Measurements from ENCODE around the gene B4GALNT3.
A peak's percentile ranks its signal among the peaks of the same experiment; 100 is the strongest.

The B4GALNT3 gene

GRCh38 chr12:508795-509194 is 49.1 kb downstream of the B4GALNT3 start:
- Histone ChIP-seq H3K4me1 (ENCODE audit: control insufficient read depth, insufficient read depth, low read length, poor library complexity, severe bottlenecking) (peaks cover 29% of the 10 kb centered on the region), H3K36me3 (ENCODE audit: control insufficient read depth, insufficient read depth, low read length) (no peaks in the 10 kb centered on the region), H3K9me3 (ENCODE audit: control insufficient read depth, low read length) (no peaks in the 10 kb centered on the region), H3K27ac (ENCODE audit: low read depth, low read length, severe bottlenecking) (no peak overlapping the region), H3K4me3 (ENCODE audit: extremely low read depth, insufficient read depth, low read length, poor library complexity, severe bottlenecking) (no peak overlapping the region)
- WGBS, 2 experiments (ENCODE audit: insufficient coverage in 2 of 2) = 66 to 67% methylated on average over 3 of the region's 5 CpGs

GRCh38 chr12:509500-509899 is 49.8 kb downstream of the B4GALNT3 start:
- Histone ChIP-seq H3K27ac (ENCODE audit: low read depth, low read length, severe bottlenecking) (peak overlapping the region; percentile 73), H3K36me3 (ENCODE audit: control insufficient read depth, insufficient read depth, low read length) (no peaks in the 10 kb centered on the region), H3K4me1 (ENCODE audit: control insufficient read depth, insufficient read depth, low read length, poor library complexity, severe bottlenecking) (peaks cover 29% of the 10 kb centered on the region), H3K4me3 (ENCODE audit: extremely low read depth, insufficient read depth, low read length, poor library complexity, severe bottlenecking) (no peak overlapping the region), H3K9me3 (ENCODE audit: control insufficient read depth, low read length) (no peaks in the 10 kb centered on the region)
- WGBS, 2 experiments (ENCODE audit: insufficient coverage in 2 of 2) = 29 to 38% methylated on average over 3 to 4 of the region's 5 CpGs

GRCh38 chr12:510071-510825 is 50.5 kb downstream of the B4GALNT3 start:
- Histone ChIP-seq H3K4me1 (ENCODE audit: control insufficient read depth, insufficient read depth, low read length, poor library complexity, severe bottlenecking) (peaks cover 29% of the 10 kb centered on the region), H3K9me3 (ENCODE audit: control insufficient read depth, low read length) (no peaks in the 10 kb centered on the region), H3K27ac (ENCODE audit: low read depth, low read length, severe bottlenecking) (peak overlapping the region; percentile 73), H3K4me3 (ENCODE audit: extremely low read depth, insufficient read depth, low read length, poor library complexity, severe bottlenecking) (no peak overlapping the region), H3K36me3 (ENCODE audit: control insufficient read depth, insufficient read depth, low read length) (no peaks in the 10 kb centered on the region)
- 26 to 29% methylated on average over 11 to 12 of the region's 12 CpGs for WGBS, 2 experiments (ENCODE audit: insufficient coverage in 2 of 2)

GRCh38 chr12:512933-513332 is 53.2 kb downstream of the B4GALNT3 start:
- H3K27ac ChIP-seq (ENCODE audit: low read depth, low read length, severe bottlenecking) = no peak overlapping the region
- peaks cover 28% of the 10 kb centered on the region for H3K4me1 ChIP-seq (ENCODE audit: control insufficient read depth, insufficient read depth, low read length, poor library complexity, severe bottlenecking)
- no peaks in the 10 kb centered on the region for H3K36me3 ChIP-seq (ENCODE audit: control insufficient read depth, insufficient read depth, low read length)
- no peaks in the 10 kb centered on the region for H3K9me3 ChIP-seq (ENCODE audit: control insufficient read depth, low read length)
- 100% methylated on average over 4 of the region's 6 CpGs; no CpG with 5 or more reads in 1 of the 2 experiments for WGBS, 2 experiments (ENCODE audit: insufficient coverage in 2 of 2)
- H3K4me3 ChIP-seq (ENCODE audit: extremely low read depth, insufficient read depth, low read length, poor library complexity, severe bottlenecking) = no peak overlapping the region

GRCh38 chr12:513446-513845 is 53.7 kb downstream of the B4GALNT3 start:
- Histone ChIP-seq H3K9me3 (ENCODE audit: control insufficient read depth, low read length) (no peaks in the 10 kb centered on the region), H3K4me1 (ENCODE audit: control insufficient read depth, insufficient read depth, low read length, poor library complexity, severe bottlenecking) (peaks cover 26% of the 10 kb centered on the region), H3K36me3 (ENCODE audit: control insufficient read depth, insufficient read depth, low read length) (no peaks in the 10 kb centered on the region), H3K4me3 (ENCODE audit: extremely low read depth, insufficient read depth, low read length, poor library complexity, severe bottlenecking) (no peak overlapping the region), H3K27ac (ENCODE audit: low read depth, low read length, severe bottlenecking) (no peak overlapping the region)
- 90 to 97% methylated on average over 6 to 7 of the region's 7 CpGs for WGBS, 2 experiments (ENCODE audit: insufficient coverage in 2 of 2)

- Histone ChIP-seq H3K4me1 (ENCODE audit: control insufficient read depth, insufficient read depth, low read length, poor library complexity, severe bottlenecking) (peaks cover 4% of the 10 kb centered on the region), H3K36me3 (ENCODE audit: control insufficient read depth, insufficient read depth, low read length) (no peaks in the 10 kb centered on the region), H3K9me3 (ENCODE audit: control insufficient read depth, low read length) (no peaks in the 10 kb centered on the region), H3K27ac (ENCODE audit: low read depth, low read length, severe bottlenecking) (no peak overlapping the region), H3K4me3 (ENCODE audit: extremely low read depth, insufficient read depth, low read length, poor library complexity, severe bottlenecking) (no peak overlapping the region)
- WGBS, 2 experiments (ENCODE audit: insufficient coverage in 2 of 2) = 93 to 100% methylated on average over 2 of the region's 3 CpGs
These were observed 57.8 kb downstream of the B4GALNT3 start for GRCh38 chr12:517538-517937.

- H3K4me1 ChIP-seq (ENCODE audit: control insufficient read depth, insufficient read depth, low read length, poor library complexity, severe bottlenecking) = peaks cover 4% of the 10 kb centered on the region
- H3K27ac ChIP-seq (ENCODE audit: low read depth, low read length, severe bottlenecking) = no peak overlapping the region
- WGBS, 2 experiments (ENCODE audit: insufficient coverage in 2 of 2) = 63 to 67% methylated on average over 1 of the region's 2 CpGs
- no peaks in the 10 kb centered on the region for H3K9me3 ChIP-seq (ENCODE audit: control insufficient read depth, low read length)
- no peaks in the 10 kb centered on the region for H3K36me3 ChIP-seq (ENCODE audit: control insufficient read depth, insufficient read depth, low read length)
- H3K4me3 ChIP-seq (ENCODE audit: extremely low read depth, insufficient read depth, low read length, poor library complexity, severe bottlenecking) = no peak overlapping the region
These were observed 60.4 kb downstream of the B4GALNT3 start for GRCh38 chr12:520119-520518.

GRCh38 chr12:522692-523378 is 63.1 kb downstream of the B4GALNT3 start:
- Histone ChIP-seq H3K36me3 (ENCODE audit: control insufficient read depth, insufficient read depth, low read length) (no peaks in the 10 kb centered on the region), H3K27ac (ENCODE audit: low read depth, low read length, severe bottlenecking) (no peak overlapping the region), H3K4me3 (ENCODE audit: extremely low read depth, insufficient read depth, low read length, poor library complexity, severe bottlenecking) (no peak overlapping the region), H3K4me1 (ENCODE audit: control insufficient read depth, insufficient read depth, low read length, poor library complexity, severe bottlenecking) (peaks cover 4% of the 10 kb centered on the region), H3K9me3 (ENCODE audit: control insufficient read depth, low read length) (no peaks in the 10 kb centered on the region)
- 92 to 94% methylated on average over 3 to 5 of the region's 7 CpGs for WGBS, 2 experiments (ENCODE audit: insufficient coverage in 2 of 2)

GRCh38 chr12:524167-524951 is 64.6 kb downstream of the B4GALNT3 start:
- WGBS, 2 experiments (ENCODE audit: insufficient coverage in 2 of 2) = 90 to 94% methylated on average over 7 to 8 of the region's 10 CpGs

GRCh38 chr12:526089-526488 is 66.3 kb downstream of the B4GALNT3 start:
- no peaks in the 10 kb centered on the region for H3K4me1 ChIP-seq (ENCODE audit: control insufficient read depth, insufficient read depth, low read length, poor library complexity, severe bottlenecking)
- peaks cover 4% of the 10 kb centered on the region for H3K36me3 ChIP-seq (ENCODE audit: control insufficient read depth, insufficient read depth, low read length)
- peaks cover 8% of the 10 kb centered on the region for H3K9me3 ChIP-seq (ENCODE audit: control insufficient read depth, low read length)
- 94 to 100% methylated on average over 5 to 6 of the region's 6 CpGs for WGBS, 2 experiments (ENCODE audit: insufficient coverage in 2 of 2)
- no peak overlapping the region for H3K4me3 ChIP-seq (ENCODE audit: extremely low read depth, insufficient read depth, low read length, poor library complexity, severe bottlenecking)
- H3K27ac ChIP-seq (ENCODE audit: low read depth, low read length, severe bottlenecking) = no peak overlapping the region

More at GRCh38 chr12:524167-524951, 64.6 kb downstream of the B4GALNT3 start:
- H3K4me1 ChIP-seq (ENCODE audit: control insufficient read depth, insufficient read depth, low read length, poor library complexity, severe bottlenecking) = peaks cover 4% of the 10 kb centered on the region
- peaks cover 4% of the 10 kb centered on the region for H3K36me3 ChIP-seq (ENCODE audit: control insufficient read depth, insufficient read depth, low read length)
- no peak overlapping the region for H3K27ac ChIP-seq (ENCODE audit: low read depth, low read length, severe bottlenecking)
- H3K9me3 ChIP-seq (ENCODE audit: control insufficient read depth, low read length) = peaks cover 7% of the 10 kb centered on the region
- no peak overlapping the region for H3K4me3 ChIP-seq (ENCODE audit: extremely low read depth, insufficient read depth, low read length, poor library complexity, severe bottlenecking)

Measured in mesodermal cell (in vitro differentiated cells).